ENCODE data around the gene GALNS. TPM values are rescaled to one million over a fixed set of nuclear protein-coding genes. Genes with fewer than 3 reads are reported as not detected.

The GALNS gene
- total RNA-seq, 1 experiment from 2014 or later = 62.3 TPM

DNA sequence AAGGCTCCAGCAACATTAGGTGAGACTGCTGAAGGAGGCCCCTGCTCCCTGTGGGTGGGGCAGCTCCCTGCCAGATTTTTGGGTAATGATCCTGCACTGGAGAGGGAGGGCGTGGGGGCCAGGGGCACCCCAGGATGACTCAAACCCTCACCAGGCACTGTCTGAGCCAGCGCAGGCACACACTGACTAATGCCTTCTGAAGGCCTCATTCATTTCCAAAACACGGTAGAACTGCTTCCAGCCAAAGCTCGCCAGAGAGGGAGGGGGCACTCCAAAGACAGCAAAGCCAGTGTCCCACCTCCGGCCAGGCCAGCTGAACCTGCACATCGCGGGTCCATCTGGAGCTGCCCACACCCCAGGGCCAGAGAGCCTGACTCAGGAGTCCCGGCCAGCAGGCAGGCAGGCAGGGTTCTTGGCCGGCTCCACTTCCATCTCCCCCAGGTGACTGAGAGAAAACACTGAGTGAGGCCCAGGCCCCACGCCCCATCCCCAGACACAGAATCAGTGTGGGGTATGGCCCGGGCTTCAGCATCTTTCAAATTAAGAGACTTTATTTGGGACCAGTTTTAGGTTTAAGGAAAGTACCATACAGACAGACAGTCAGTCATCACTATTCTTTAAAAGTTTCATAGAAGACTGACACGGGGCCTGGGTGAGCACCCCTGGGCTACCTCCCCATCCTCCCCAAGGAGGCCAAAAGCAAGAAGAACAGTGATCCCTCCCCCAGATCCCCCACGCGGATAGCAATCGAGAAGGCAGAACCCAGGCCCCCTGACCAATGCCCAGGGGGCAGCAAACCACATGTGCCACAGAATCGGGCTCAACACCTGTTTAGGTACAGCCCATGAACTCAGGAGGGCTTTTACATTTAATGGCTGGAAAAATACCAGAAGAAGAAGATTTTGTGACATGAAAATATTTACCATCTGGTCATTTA lies 74.0 kb downstream of the GALNS start:
- intact Hi-C loops (cut with micrococcal nuclease; ENCODE audit: unreplicated experiment) = loop anchor here (1.0 kb wide), 3 partner anchors 8 to 27 kb away; no protein-coding TSS in a partner anchor
- BruUV-seq (replicated peaks) = TSS peak; percentile 46
- DNase-seq = peak; percentile 75 to 86

DNA sequence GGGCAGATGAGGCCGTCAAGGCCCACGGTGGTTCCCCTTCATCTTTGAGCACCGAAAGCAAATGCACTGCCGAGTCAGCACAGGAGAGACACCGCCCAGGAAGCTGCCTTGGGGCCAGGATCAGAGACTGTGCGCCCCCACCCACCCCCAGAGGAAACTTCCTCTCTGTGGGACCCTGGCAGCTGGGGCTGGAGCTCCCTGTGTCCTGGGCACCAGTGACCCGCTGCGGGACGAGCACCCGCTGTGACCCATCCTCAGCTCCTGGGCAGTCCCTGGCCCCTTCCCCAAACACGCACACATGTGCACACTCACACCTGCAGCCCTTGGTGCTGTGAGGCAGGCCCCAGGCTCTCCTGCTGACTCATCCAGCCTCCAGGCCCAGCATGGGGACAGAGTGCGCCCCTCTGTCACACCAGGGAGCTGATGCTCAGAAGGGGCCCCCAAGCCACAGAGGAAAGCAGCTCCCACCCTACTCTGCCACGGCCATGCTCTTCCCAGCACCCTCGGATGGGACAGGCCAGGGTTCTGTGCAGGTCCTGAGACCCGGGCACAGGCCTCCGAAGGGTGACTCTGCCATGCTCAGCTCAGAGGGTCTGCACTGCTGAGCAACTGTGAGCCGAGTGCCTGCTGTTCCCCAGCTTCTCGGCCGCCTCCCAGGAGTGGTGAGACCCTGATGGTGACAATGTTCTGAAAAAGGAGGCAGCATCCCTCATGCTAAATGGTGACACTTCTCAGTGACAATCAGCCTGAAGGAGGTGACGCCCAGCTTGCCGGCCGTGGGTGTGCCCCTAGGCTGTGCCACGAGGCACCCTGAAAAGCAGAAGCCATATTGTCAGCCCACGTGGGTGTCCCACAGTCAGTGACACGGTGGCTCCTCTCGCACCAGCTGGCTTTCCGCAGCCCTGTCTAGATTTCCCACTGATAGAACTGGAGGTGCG lies 75.3 kb downstream of the GALNS start:
- POLR2A ChIA-PET (ENCODE audit: unreplicated experiment) = interaction anchor here (0.6 to 1.3 kb wide), 4 partner anchors 11 to 499 kb away, joined by 4 to 37 read pairs (median 4); no protein-coding TSS in a partner anchor
- no TSS peak for BruUV-seq (replicated peaks)
- H3K27me3 ChIP-seq (ENCODE audit: insufficient read depth, low read depth) = no peaks in the 10 kb centered on the region

More for the DNA sequence above, 74.0 kb downstream of the GALNS start:
- Histone ChIP-seq H3K27ac (peak overlapping the region; percentile 74), H3K4me2 (peak overlapping the region; percentile 76), H2AFZ (no peak overlapping the region), H4K20me1 (ENCODE audit: insufficient read depth) (peaks cover 58% of the 10 kb centered on the region), H3K27me3 (ENCODE audit: insufficient read depth, low read depth) (no peaks in the 10 kb centered on the region), H3F3A (ENCODE audit: insufficient read depth, low read depth) (peaks cover 41% of the 10 kb centered on the region), H3K9me3 (ENCODE audit: insufficient read depth, low read depth) (no peaks in the 10 kb centered on the region), H3K36me3 (ENCODE audit: low read depth) (no peaks in the 10 kb centered on the region), H3K9me2 (ENCODE audit: insufficient read depth) (no peaks in the 10 kb centered on the region), H3K4me1 (replicated peaks; ENCODE audit: insufficient read depth) (peaks cover 37% of the 10 kb centered on the region), H3K79me2 (ENCODE audit: low read depth) (peaks cover 68% of the 10 kb centered on the region), H3K4me3 (peak overlapping the region; percentile 71)
- POLR2A ChIA-PET (ENCODE audit: unreplicated experiment) = interaction anchor here (0.6 to 0.9 kb wide), 3 partner anchors 9 to 501 kb away, joined by 4 to 17 read pairs (median 4); no protein-coding TSS in a partner anchor
- CTCF ChIA-PET = interaction anchor here (0.6 to 3.0 kb wide), 6 partner anchors 12 to 45 kb away, joined by 3 to 20 read pairs (median 6); no protein-coding TSS in a partner anchor
- TF ChIP-seq EZH2 (IDR thresholded peaks at IDR 0.05; ENCODE audit: low read depth) = no peak
- TF ChIP-seq, protein P1, sequence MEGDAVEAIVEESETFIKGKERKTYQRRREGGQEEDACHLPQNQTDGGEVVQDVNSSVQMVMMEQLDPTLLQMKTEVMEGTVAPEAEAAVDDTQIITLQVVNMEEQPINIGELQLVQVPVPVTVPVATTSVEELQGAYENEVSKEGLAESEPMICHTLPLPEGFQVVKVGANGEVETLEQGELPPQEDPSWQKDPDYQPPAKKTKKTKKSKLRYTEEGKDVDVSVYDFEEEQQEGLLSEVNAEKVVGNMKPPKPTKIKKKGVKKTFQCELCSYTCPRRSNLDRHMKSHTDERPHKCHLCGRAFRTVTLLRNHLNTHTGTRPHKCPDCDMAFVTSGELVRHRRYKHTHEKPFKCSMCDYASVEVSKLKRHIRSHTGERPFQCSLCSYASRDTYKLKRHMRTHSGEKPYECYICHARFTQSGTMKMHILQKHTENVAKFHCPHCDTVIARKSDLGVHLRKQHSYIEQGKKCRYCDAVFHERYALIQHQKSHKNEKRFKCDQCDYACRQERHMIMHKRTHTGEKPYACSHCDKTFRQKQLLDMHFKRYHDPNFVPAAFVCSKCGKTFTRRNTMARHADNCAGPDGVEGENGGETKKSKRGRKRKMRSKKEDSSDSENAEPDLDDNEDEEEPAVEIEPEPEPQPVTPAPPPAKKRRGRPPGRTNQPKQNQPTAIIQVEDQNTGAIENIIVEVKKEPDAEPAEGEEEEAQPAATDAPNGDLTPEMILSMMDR (conservative IDR thresholded peaks at IDR 0.05) = no peak

More for the DNA sequence above, 75.3 kb downstream of the GALNS start:
- no peak overlapping the region for H2AFZ ChIP-seq
- H3K4me1 ChIP-seq (replicated peaks; ENCODE audit: insufficient read depth) = peaks cover 37% of the 10 kb centered on the region
- H3K9me2 ChIP-seq (ENCODE audit: insufficient read depth) = no peaks in the 10 kb centered on the region
- peak overlapping the region; percentile 71; the same call in 1 of the 2 replicates for H3K4me3 ChIP-seq
- H3K36me3 ChIP-seq (ENCODE audit: low read depth) = no peaks in the 10 kb centered on the region
- peaks cover 35% of the 10 kb centered on the region for H3F3A ChIP-seq (ENCODE audit: insufficient read depth, low read depth)
- peak overlapping the region; percentile 74 for H3K27ac ChIP-seq
- peak overlapping the region; percentile 76 for H3K4me2 ChIP-seq
- CTCF ChIA-PET = interaction anchor here (0.6 to 3.0 kb wide), 7 partner anchors 11 to 44 kb away, joined by 3 to 15 read pairs (median 4); no protein-coding TSS in a partner anchor
- peaks cover 81% of the 10 kb centered on the region for H3K79me2 ChIP-seq (ENCODE audit: low read depth)
- no peak for DNase-seq
- TF ChIP-seq EZH2 (IDR thresholded peaks at IDR 0.05; ENCODE audit: low read depth) = no peak
- TF ChIP-seq, protein P1 (conservative IDR thresholded peaks at IDR 0.05) = no peak
- intact Hi-C loops (cut with micrococcal nuclease; ENCODE audit: unreplicated experiment) = loop anchor here (1.0 kb wide), 3 partner anchors 7 to 26 kb away; no protein-coding TSS in a partner anchor
- H4K20me1 ChIP-seq (ENCODE audit: insufficient read depth) = peaks cover 60% of the 10 kb centered on the region
- H3K9me3 ChIP-seq (ENCODE audit: insufficient read depth, low read depth) = no peaks in the 10 kb centered on the region
